Body of pancreas (tissue), 4 donors: ENCODE measurements around the gene ASF1B.

Source experiments
- POLR2A ChIP-seq, 3 donors: fragments of 450-650 bp; IDR thresholded peaks; one replicate each; pipeline ENCODE4 v1.6.1; 2016; ENCODE audit warnings: antibody characterized with exemption in 3 of 3, mild to moderate bottlenecking in 2 of 3
- TF ChIP-seq, protein P1 (sequence below), 7 experiments: fragments of 450-650 bp in 4 of 7; fragments of 200-600 bp in 3 of 7; sonication (generic) in 3 of 7; IDR thresholded peaks; one replicate each; pipeline ENCODE4 v1.5.1; 2016 to 2019; ENCODE audit warnings: antibody characterized with exemption in 7 of 7

DNA sequence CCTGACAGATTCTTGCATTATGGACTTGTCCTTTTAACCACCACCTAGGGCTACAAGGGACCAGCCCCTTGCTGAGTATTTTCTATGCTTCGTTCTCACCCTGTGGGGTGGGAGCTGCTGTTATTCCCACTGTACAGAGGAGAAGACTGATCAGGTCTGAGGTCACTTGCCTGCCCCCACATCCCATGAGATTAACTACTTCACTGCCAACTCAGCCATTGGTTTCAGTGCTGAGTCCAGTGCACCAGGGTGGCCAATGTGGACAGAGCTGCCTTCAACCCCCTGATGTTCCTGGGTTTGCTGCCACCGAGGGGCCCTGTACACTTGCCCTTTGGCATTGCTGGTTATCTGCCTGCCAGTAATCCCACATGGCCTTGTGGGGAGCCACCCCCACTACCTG, 25.7 kb downstream of the ASF1B start:
- TF ChIP-seq, protein P1, sequence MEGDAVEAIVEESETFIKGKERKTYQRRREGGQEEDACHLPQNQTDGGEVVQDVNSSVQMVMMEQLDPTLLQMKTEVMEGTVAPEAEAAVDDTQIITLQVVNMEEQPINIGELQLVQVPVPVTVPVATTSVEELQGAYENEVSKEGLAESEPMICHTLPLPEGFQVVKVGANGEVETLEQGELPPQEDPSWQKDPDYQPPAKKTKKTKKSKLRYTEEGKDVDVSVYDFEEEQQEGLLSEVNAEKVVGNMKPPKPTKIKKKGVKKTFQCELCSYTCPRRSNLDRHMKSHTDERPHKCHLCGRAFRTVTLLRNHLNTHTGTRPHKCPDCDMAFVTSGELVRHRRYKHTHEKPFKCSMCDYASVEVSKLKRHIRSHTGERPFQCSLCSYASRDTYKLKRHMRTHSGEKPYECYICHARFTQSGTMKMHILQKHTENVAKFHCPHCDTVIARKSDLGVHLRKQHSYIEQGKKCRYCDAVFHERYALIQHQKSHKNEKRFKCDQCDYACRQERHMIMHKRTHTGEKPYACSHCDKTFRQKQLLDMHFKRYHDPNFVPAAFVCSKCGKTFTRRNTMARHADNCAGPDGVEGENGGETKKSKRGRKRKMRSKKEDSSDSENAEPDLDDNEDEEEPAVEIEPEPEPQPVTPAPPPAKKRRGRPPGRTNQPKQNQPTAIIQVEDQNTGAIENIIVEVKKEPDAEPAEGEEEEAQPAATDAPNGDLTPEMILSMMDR (IDR thresholded peaks at IDR 0.05): no peak
- TF ChIP-seq POLR2A (IDR thresholded peaks at IDR 0.05): no peak
